Measurements from ENCODE around the gene SEC22A. TPM values are rescaled to one million over a fixed set of nuclear protein-coding genes. Genes with fewer than 3 reads are reported as not detected.
"Not testable (repeated sequence)": the region's sequence is repeated elsewhere in the genome, so short reads cannot be mapped to it uniquely, and the experiment has no call there.

The SEC22A gene
- total and polyA plus RNA-seq, 4 donors = 6.9 to 47.7 (median 11.9) TPM

DNA sequence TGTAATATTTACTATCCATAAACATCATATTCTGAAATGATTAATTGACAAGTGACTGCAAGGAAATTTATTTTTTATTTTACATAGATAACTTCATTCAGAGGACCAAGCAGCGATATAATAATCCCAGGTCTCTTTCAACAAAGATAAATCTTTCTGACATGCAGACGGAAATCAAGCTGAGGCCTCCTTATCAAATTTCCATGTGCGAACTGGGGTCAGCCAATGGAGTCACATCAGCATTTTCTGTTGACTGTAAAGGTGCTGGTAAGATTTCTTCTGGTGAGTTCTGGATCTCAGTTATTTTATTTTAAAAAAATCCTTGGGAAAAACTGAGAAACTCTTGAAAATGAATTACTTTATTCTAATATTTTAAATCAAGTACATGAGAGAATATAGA is 23.3 kb downstream of the SEC22A start:
- ATAC-seq (ENCODE audit: insufficient read depth, low FRiP score) (no peak), DNase-seq (no peak)
- Histone ChIP-seq H3K9me3 (ENCODE audit: control insufficient read depth in 4 of 4, insufficient read depth in 3 of 4, low read length in 3 of 4) (peaks cover 0 to 9% (median 3%) of the 10 kb centered on the region in 4 donors), H3K4me3 (no peak overlapping the region), H3K36me3 (ENCODE audit: control insufficient read depth in 4 of 4, insufficient read depth in 4 of 4, low read length in 4 of 4) (peaks cover 3 to 21% (median 16%) of the 10 kb centered on the region in 4 donors), H3K9ac (ENCODE audit: insufficient read depth in 1 of 2, low read length in 2 of 2) (no peak overlapping the region), H3K27me3 (ENCODE audit: control insufficient read depth in 3 of 3, insufficient read depth in 3 of 3, low read length in 2 of 3) (no peaks in the 10 kb centered on the region), H3K27ac (ENCODE audit: low read depth in 1 of 2, low read length in 1 of 2) (no peak overlapping the region), H3K4me1 (ENCODE audit: control insufficient read depth in 5 of 5, insufficient read depth in 5 of 5, low read length in 5 of 5) (no peaks in the 10 kb centered on the region)
- TF ChIP-seq, protein P1, sequence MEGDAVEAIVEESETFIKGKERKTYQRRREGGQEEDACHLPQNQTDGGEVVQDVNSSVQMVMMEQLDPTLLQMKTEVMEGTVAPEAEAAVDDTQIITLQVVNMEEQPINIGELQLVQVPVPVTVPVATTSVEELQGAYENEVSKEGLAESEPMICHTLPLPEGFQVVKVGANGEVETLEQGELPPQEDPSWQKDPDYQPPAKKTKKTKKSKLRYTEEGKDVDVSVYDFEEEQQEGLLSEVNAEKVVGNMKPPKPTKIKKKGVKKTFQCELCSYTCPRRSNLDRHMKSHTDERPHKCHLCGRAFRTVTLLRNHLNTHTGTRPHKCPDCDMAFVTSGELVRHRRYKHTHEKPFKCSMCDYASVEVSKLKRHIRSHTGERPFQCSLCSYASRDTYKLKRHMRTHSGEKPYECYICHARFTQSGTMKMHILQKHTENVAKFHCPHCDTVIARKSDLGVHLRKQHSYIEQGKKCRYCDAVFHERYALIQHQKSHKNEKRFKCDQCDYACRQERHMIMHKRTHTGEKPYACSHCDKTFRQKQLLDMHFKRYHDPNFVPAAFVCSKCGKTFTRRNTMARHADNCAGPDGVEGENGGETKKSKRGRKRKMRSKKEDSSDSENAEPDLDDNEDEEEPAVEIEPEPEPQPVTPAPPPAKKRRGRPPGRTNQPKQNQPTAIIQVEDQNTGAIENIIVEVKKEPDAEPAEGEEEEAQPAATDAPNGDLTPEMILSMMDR (IDR thresholded peaks at IDR 0.05; ENCODE audit: control extremely low read depth, extremely low read depth) = no peak
- 93 to 95% methylated on average over 3 of the region's 3 CpGs for WGBS, 2 donors

DNA sequence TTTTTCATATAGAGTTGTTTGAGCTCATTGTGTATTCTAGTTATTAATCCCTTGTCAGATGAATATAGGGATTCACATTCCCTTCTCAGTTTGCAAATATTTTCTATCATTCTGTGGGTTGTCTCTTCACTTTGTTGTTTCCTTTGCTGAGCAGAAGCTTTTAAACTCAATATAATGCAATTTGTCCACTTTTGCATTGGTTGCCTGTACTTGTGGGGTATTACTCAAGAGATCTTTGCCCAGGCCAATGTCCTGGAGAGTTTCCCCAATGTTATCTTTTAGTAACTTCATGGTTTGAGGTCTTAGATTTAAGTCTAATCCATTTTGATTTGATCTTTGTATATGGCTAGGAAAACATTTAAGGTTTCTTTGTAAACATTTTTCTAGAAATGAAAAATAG is 24.8 kb downstream of the SEC22A start:
- Histone ChIP-seq H3K4me3 (no peak overlapping the region), H3K27me3 (ENCODE audit: control insufficient read depth in 3 of 3, insufficient read depth in 3 of 3, low read length in 2 of 3) (no peaks in the 10 kb centered on the region), H3K4me1 (ENCODE audit: control insufficient read depth in 5 of 5, insufficient read depth in 5 of 5, low read length in 5 of 5) (no peaks in the 10 kb centered on the region), H3K36me3 (ENCODE audit: control insufficient read depth in 4 of 4, insufficient read depth in 4 of 4, low read length in 4 of 4) (peaks cover 3 to 29% (median 18%) of the 10 kb centered on the region in 4 donors), H3K27ac (ENCODE audit: low read depth in 1 of 2, low read length in 1 of 2) (no peak overlapping the region), H3K9ac (ENCODE audit: insufficient read depth in 1 of 2, low read length in 2 of 2) (no peak overlapping the region), H3K9me3 (ENCODE audit: control insufficient read depth in 4 of 4, insufficient read depth in 3 of 4, low read length in 3 of 4) (peaks cover 0 to 9% (median 4%) of the 10 kb centered on the region in 4 donors)
- no peak for ATAC-seq (ENCODE audit: insufficient read depth, low FRiP score)
- no peak for DNase-seq
- TF ChIP-seq, protein P1 (IDR thresholded peaks at IDR 0.05; ENCODE audit: control extremely low read depth, extremely low read depth) = no peak

DNA sequence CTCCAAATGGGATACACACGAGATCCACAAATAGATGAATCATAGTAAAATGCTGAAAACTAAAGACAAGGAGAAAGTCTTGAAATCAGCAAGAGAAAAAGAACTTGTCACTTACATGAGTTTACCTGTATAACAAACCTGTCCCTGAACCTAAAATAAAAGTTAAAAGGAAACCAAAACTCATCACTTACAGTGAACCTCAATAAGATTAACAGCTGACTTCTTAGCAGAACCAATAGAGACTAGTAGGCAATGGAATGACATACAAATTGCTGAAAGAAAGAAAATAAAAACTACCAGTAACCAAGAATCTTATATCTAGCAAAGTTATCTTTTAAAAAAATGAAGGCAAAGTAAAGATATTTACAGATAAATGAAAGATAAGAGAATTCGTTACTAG is 27.4 kb downstream of the SEC22A start:
- H3K27me3 ChIP-seq (ENCODE audit: control insufficient read depth in 3 of 3, insufficient read depth in 3 of 3, low read length in 2 of 3) = no peaks in the 10 kb centered on the region
- H3K4me3 ChIP-seq = no peak overlapping the region
- peaks cover 0 to 9% (median 4%) of the 10 kb centered on the region in 4 donors for H3K9me3 ChIP-seq (ENCODE audit: control insufficient read depth in 4 of 4, insufficient read depth in 3 of 4, low read length in 3 of 4)
- TF ChIP-seq, protein P1 (IDR thresholded peaks at IDR 0.05; ENCODE audit: control extremely low read depth, extremely low read depth) = no peak
- no peaks in the 10 kb centered on the region for H3K4me1 ChIP-seq (ENCODE audit: control insufficient read depth in 5 of 5, insufficient read depth in 5 of 5, low read length in 5 of 5)
- no peak for ATAC-seq (ENCODE audit: insufficient read depth, low FRiP score)
- H3K9ac ChIP-seq (ENCODE audit: insufficient read depth in 1 of 2, low read length in 2 of 2) = no peak overlapping the region
- 98 to 100% methylated on average over 2 of the region's 2 CpGs for WGBS, 2 donors
- DNase-seq = peak in 2 of 3 donors; percentile 11 to 21
- H3K27ac ChIP-seq (ENCODE audit: low read depth in 1 of 2, low read length in 1 of 2) = no peak overlapping the region
- peaks cover 3 to 33% (median 25%) of the 10 kb centered on the region in 4 donors for H3K36me3 ChIP-seq (ENCODE audit: control insufficient read depth in 4 of 4, insufficient read depth in 4 of 4, low read length in 4 of 4)

DNA sequence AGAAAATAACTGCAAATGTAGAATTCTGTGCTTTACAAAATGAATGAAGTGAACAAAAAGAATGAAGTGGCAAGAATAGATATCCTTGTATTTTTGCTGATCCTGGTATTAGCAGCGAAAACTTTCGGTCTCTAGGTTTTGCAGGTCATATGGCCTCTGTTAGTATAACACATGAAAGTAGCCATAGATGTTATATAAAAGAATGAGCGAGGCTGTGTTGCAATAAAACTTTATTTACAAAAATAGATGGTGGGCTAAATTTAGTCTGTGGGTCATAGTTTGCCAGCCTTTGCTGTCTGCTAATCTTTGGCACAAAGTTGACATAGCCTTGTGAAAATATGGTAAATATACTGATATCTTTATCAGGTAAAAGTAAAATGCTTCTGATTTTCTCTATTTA is 35.2 kb downstream of the SEC22A start:
- TF ChIP-seq, protein P1 (IDR thresholded peaks at IDR 0.05; ENCODE audit: control extremely low read depth, extremely low read depth) = no peak
- Histone ChIP-seq H3K36me3 (ENCODE audit: control insufficient read depth in 4 of 4, insufficient read depth in 4 of 4, low read length in 4 of 4) (peaks cover 3 to 25% (median 17%) of the 10 kb centered on the region in 4 donors), H3K9me3 (ENCODE audit: control insufficient read depth in 4 of 4, insufficient read depth in 3 of 4, low read length in 3 of 4) (no peaks in the 10 kb centered on the region), H3K4me3 (no peak overlapping the region), H3K27me3 (ENCODE audit: control insufficient read depth in 3 of 3, insufficient read depth in 3 of 3, low read length in 2 of 3) (no peaks in the 10 kb centered on the region), H3K4me1 (ENCODE audit: control insufficient read depth in 5 of 5, insufficient read depth in 5 of 5, low read length in 5 of 5) (no peaks in the 10 kb centered on the region), H3K9ac (ENCODE audit: insufficient read depth in 1 of 2, low read length in 2 of 2) (no peak overlapping the region), H3K27ac (ENCODE audit: low read depth in 1 of 2, low read length in 1 of 2) (no peak overlapping the region)
- ATAC-seq (ENCODE audit: insufficient read depth, low FRiP score) = no peak
- no peak for DNase-seq
- WGBS, 2 donors = 96 to 97% methylated on average over 3 of the region's 3 CpGs

DNA sequence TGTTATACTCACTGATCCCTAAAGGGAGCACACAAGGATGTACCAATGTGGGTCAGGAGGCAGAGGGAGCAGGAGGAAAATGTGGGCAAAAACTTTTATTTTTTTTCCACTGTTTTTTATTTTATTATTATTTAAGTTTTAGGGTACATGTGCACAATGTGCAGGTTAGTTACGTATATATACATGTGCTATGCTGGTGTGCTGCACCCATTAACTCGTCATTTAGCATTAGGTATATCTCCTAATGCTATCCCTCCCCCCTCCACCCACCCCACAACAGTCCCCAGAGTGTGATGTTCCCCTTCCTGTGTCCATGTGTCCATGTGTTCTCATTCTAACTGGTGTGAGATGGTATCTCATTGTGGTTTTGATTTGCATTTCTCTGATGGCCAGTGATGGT is 37.4 kb downstream of the SEC22A start:
- DNase-seq; H3K4me3 ChIP-seq; H3K4me1 ChIP-seq (ENCODE audit: control insufficient read depth in 5 of 5, insufficient read depth in 5 of 5, low read length in 5 of 5); H3K27ac ChIP-seq (ENCODE audit: low read depth in 1 of 2, low read length in 1 of 2); ATAC-seq (ENCODE audit: insufficient read depth, low FRiP score); H3K9me3 ChIP-seq (ENCODE audit: control insufficient read depth in 4 of 4, insufficient read depth in 3 of 4, low read length in 3 of 4); H3K27me3 ChIP-seq (ENCODE audit: control insufficient read depth in 3 of 3, insufficient read depth in 3 of 3, low read length in 2 of 3); H3K9ac ChIP-seq (ENCODE audit: insufficient read depth in 1 of 2, low read length in 2 of 2): not testable (repeated sequence)
- 95 to 97% methylated on average over 2 of the region's 2 CpGs for WGBS, 2 donors
- peaks cover 4 to 25% (median 11%) of the 10 kb centered on the region in 4 donors for H3K36me3 ChIP-seq (ENCODE audit: control insufficient read depth in 4 of 4, insufficient read depth in 4 of 4, low read length in 4 of 4)

Data from lung (tissue), 12 donors.